Measurements from ENCODE around the gene TYROBP.

DNA sequence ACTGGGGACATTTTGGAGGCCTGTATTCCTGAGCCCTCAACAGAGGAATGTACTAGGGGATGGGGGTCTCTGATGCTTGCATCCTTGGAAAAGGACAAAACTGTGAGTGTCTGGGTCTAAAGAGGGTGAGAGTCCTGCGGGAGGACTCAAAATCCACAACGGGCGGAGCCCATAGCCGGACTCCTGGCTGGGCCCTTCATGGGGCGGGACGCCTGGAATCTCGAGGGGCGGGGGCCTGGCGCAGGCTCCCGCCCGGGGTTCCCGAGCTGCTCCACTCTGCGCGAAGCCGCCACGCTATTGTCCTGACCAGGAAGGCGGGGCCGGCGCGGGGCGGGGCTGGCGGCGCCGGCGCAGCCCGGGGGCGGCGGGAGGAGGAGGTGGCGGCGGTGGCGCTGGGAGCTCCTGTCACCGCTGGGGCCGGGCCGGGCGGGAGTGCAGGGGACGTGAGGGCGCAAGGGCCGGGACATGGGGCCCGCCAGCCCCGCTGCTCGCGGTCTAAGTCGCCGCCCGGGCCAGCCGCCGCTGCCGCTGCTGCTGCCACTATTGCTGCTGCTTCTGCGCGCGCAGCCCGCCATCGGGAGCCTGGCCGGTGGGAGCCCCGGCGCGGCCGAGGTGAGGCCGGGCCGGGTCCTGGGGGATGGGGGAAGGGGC, 39.8 kb downstream of the TYROBP start, which contains the start of gene APLP1:
- TF ChIP-seq, protein P1, sequence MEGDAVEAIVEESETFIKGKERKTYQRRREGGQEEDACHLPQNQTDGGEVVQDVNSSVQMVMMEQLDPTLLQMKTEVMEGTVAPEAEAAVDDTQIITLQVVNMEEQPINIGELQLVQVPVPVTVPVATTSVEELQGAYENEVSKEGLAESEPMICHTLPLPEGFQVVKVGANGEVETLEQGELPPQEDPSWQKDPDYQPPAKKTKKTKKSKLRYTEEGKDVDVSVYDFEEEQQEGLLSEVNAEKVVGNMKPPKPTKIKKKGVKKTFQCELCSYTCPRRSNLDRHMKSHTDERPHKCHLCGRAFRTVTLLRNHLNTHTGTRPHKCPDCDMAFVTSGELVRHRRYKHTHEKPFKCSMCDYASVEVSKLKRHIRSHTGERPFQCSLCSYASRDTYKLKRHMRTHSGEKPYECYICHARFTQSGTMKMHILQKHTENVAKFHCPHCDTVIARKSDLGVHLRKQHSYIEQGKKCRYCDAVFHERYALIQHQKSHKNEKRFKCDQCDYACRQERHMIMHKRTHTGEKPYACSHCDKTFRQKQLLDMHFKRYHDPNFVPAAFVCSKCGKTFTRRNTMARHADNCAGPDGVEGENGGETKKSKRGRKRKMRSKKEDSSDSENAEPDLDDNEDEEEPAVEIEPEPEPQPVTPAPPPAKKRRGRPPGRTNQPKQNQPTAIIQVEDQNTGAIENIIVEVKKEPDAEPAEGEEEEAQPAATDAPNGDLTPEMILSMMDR (conservative IDR thresholded peaks at IDR 0.05; ENCODE audit: low read depth, low read length): no peak
- TF ChIP-seq EZH2 (IDR thresholded peaks at IDR 0.05; ENCODE audit: borderline replicate concordance, low read depth, low read length, poor library complexity, severe bottlenecking): no peak
